DND-41 (cell line): ENCODE results near the gene P4HB.

ENCODE experiments used
- CTCF ChIP-seq: IDR thresholded peaks from 2 replicates; pipeline ENCODE4 v1.5.1; 2012; ENCODE audit warnings: borderline replicate concordance, low read length, moderate library complexity, mild to moderate bottlenecking; ENCODE audit not compliant: poor library complexity, severe bottlenecking; ENCODE audit errors: extremely low read depth
- EZH2 ChIP-seq: IDR thresholded peaks from 3 replicates; pipeline ENCODE4 v1.6.1; 2012; ENCODE audit warnings: borderline replicate concordance, low read depth, mild to moderate bottlenecking, moderate library complexity, low read length, inconsistent platforms; ENCODE audit not compliant: severe bottlenecking

GRCh38 chr17:81859906-81860755 lies at the start of gene P4HB:
- TF ChIP-seq CTCF, result no peak
- no peak for TF ChIP-seq EZH2
